Measurements from ENCODE around the gene TSPAN17. TPM values are rescaled to one million over a fixed set of nuclear protein-coding genes. Genes with fewer than 3 reads are reported as not detected.
"Not testable (repeated sequence)": the region's sequence is repeated elsewhere in the genome, so short reads cannot be mapped to it uniquely, and the experiment has no call there.

The TSPAN17 gene
- total RNA-seq, 1 donor from 2014 or later: 53.9 TPM

DNA sequence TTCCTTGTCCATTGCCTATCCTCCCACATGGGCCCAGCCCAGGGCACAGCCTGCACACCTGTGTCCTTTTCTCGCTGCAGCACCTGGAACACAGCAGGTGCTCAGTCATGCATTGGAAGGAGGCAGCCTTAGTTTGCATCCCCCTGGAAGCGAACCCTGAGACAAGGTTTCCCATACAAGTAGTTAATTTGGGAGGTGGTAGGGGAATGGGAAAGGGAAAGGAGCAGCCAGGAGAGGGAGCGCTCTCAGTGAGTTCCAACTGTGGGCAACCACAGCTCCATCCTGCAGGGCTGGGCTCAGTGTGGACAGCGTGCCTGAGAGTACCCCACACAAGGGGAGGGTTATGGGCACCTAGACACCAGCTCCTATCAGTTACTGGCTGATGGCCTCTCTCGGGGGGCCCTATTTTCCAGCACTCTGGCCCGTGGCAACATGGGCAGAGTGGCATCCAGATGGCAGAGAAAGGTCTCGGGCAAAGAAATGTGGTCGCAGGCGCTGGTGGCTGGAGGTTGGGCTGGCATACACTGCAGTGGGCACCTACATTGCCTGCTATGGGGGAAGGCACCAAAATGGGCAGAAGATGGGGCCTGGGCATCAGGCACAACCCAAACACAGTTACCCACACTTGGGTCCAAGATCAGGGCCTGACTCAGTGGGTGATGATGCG lies 50.1 kb downstream of the TSPAN17 start:
- no peak for DNase-seq (ENCODE audit: low read depth)
- Histone ChIP-seq H3K4me3 (ENCODE audit: low read depth, low read length) (no peak overlapping the region), H3K27me3 (ENCODE audit: control insufficient read depth, insufficient read depth, low read length) (peaks cover 80% of the 10 kb centered on the region), H3K36me3 (ENCODE audit: control insufficient read depth, insufficient read depth, low read length) (no peaks in the 10 kb centered on the region)
- TF ChIP-seq, protein P1, sequence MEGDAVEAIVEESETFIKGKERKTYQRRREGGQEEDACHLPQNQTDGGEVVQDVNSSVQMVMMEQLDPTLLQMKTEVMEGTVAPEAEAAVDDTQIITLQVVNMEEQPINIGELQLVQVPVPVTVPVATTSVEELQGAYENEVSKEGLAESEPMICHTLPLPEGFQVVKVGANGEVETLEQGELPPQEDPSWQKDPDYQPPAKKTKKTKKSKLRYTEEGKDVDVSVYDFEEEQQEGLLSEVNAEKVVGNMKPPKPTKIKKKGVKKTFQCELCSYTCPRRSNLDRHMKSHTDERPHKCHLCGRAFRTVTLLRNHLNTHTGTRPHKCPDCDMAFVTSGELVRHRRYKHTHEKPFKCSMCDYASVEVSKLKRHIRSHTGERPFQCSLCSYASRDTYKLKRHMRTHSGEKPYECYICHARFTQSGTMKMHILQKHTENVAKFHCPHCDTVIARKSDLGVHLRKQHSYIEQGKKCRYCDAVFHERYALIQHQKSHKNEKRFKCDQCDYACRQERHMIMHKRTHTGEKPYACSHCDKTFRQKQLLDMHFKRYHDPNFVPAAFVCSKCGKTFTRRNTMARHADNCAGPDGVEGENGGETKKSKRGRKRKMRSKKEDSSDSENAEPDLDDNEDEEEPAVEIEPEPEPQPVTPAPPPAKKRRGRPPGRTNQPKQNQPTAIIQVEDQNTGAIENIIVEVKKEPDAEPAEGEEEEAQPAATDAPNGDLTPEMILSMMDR (IDR thresholded peaks at IDR 0.05; ENCODE audit: insufficient read depth, low read length, poor library complexity, severe bottlenecking): no peak

DNA sequence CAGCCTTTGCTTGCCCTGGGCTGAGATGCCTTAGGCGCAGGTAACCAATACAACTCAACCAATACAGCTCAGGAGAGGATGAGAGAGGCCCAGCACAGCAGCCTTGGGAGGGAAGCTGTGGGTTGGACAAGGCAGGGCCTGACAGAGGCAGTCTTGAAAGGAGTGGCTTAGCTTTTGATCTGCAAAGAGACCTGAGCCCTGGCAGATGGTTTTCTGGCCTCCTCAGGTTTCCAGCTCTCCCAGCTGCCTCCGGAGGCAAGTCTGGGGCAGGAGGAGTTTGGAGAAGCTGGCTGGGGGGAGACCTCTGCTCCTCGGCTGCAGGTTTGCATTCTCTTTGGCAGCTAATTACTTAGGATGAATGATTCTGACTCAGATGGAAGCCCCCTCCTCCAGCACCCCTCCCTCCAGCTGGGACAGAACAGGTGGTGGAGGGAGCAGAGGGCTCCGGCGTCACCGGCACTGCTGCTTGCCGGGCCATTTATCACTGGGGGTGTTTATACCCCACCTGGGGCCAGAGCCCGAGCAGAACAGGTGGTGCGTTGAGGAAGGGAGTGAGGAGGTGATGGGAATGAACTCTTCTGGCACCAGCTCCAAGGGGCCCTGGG lies 50.8 kb downstream of the TSPAN17 start:
- H3K4me3 ChIP-seq (ENCODE audit: low read depth, low read length): no peak overlapping the region
- H3K36me3 ChIP-seq (ENCODE audit: control insufficient read depth, insufficient read depth, low read length): no peaks in the 10 kb centered on the region
- TF ChIP-seq, protein P1 (IDR thresholded peaks at IDR 0.05; ENCODE audit: insufficient read depth, low read length, poor library complexity, severe bottlenecking): no peak
- peaks cover 76% of the 10 kb centered on the region for H3K27me3 ChIP-seq (ENCODE audit: control insufficient read depth, insufficient read depth, low read length)
- no peak for DNase-seq (ENCODE audit: low read depth)

DNA sequence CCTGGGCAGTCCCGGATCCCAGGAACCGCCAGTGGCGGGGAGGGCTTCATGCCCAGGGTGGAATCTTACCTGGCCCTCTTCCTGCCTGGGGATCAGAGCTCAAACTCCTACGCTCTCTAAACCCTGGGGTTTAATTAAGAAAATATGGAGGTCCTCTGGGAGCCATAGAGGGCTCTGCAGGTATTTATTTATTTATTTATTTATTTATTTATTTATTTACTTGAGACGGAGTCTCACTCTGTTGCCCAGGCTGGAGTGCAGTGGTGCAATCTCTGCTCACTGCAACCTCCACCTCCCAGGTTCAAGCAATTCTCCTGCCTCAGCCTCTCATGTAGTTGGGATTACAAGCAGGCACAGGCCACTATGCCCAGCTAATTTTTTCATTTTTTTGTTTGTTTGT lies 52.2 kb downstream of the TSPAN17 start:
- DNase-seq (ENCODE audit: low read depth); H3K4me3 ChIP-seq (ENCODE audit: low read depth, low read length); H3K36me3 ChIP-seq (ENCODE audit: control insufficient read depth, insufficient read depth, low read length): not testable (repeated sequence)
- H3K27me3 ChIP-seq (ENCODE audit: control insufficient read depth, insufficient read depth, low read length): peaks cover 62% of the 10 kb centered on the region

DNA sequence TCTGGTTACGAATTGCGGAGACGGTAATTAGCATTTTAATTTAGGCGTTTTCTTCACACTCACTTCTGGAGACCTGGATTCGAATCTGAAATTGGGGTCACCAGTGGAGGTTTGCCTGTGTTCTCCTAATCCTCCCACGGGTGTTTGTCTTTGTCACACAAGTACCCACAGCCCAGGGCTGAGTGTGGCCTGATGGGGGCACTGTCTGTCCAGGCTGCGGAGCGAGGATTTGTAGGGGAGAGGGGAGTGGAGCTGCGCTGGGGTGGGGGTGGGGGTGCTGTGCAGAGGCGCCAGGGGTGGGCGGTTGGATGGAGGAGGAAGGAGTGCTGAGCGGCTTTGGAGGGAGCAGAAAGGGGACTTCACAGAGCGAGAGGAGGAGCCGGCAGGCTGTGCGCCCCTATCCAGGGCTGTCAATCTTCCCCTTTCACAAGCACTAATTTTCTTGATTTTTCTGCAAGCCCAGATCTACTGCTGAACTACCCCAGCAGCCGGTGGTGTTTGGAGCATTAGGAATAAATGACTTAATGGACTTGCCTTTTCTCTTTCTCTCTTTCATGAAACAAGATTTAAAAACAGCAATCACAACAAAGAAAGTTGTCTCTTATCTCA lies 53.1 kb downstream of the TSPAN17 start:
- TF ChIP-seq, protein P1 (IDR thresholded peaks at IDR 0.05; ENCODE audit: insufficient read depth, low read length, poor library complexity, severe bottlenecking): peak; percentile 81
- Histone ChIP-seq H3K27me3 (ENCODE audit: control insufficient read depth, insufficient read depth, low read length) (peaks cover 55% of the 10 kb centered on the region), H3K36me3 (ENCODE audit: control insufficient read depth, insufficient read depth, low read length) (no peaks in the 10 kb centered on the region), H3K4me3 (ENCODE audit: low read depth, low read length) (no peak overlapping the region)
- DNase-seq (ENCODE audit: low read depth): no peak

DNA sequence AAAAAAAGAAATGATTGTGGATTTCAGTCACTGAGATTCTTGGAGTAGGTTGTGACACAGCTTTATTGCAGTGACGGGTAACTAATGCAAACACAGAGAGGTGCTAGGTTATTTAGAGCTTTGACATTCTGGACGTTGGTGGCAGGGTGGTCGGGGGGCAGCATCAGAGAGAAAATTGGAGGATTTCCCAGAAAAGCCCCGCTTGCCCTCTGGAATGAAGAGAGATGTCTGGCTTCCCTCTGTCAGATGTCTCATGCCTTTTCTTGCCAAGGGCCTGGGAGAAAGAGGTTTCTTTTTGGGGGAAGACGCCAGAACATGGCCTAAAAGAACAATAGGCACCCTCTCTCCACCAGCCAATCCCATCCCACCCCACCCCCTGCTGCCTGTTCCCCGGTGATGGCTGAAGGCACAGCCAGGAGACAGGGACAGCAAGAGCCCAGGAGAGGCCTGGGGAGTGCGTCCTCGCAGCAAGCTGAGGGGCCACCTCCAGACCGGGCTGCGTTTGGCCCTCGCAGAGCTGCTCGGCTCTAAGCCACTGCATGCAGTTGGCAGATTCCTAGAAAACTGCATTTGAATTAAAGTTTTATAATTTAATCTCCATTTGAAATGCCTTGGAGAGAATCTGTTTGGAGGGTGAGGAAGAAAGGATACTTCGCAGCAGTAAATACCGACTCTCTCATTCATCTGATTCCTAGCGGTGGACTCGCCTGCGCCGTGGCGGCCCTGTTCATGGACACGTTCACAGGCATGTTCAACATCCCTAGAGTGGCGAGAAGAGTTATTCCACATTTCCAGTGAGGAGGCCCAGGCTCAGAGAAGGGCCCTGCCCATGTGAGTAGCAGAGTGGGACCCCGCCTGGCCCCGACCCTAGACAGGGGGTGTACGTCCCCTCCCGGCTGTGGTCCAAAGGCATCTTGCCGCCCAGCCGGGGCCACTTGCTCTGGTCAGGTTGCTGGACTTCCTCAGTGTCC lies 55.7 kb downstream of the TSPAN17 start:
- DNase-seq (ENCODE audit: low read depth): no peak
- TF ChIP-seq, protein P1 (IDR thresholded peaks at IDR 0.05; ENCODE audit: insufficient read depth, low read length, poor library complexity, severe bottlenecking): no peak
- H3K4me3 ChIP-seq (ENCODE audit: low read depth, low read length): no peak overlapping the region
- no peaks in the 10 kb centered on the region for H3K36me3 ChIP-seq (ENCODE audit: control insufficient read depth, insufficient read depth, low read length)
- peaks cover 36% of the 10 kb centered on the region for H3K27me3 ChIP-seq (ENCODE audit: control insufficient read depth, insufficient read depth, low read length)

DNA sequence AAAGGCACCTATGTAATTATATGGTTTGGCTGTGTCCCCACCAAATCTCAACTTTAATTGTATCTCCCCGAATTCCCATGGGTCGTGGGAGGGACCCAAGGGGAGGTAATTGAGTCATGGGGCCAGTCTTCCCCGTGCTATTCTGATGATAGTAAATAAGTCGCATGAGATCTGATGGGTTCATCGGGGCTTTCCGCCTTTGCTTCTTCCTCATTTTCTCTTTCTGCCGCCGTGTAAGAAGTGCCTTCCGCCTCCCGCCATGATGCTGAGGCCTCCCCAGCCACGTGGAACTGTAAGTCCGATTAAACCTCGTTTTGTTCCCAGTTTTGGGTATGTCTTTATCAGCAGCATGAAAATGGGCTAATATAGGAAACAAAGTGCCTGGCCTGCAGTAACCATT lies 56.6 kb downstream of the TSPAN17 start:
- DNase-seq (ENCODE audit: low read depth): no peak
- Histone ChIP-seq H3K4me3 (ENCODE audit: low read depth, low read length) (no peak overlapping the region), H3K36me3 (ENCODE audit: control insufficient read depth, insufficient read depth, low read length) (no peaks in the 10 kb centered on the region), H3K27me3 (ENCODE audit: control insufficient read depth, insufficient read depth, low read length) (peaks cover 27% of the 10 kb centered on the region)
- TF ChIP-seq, protein P1 (IDR thresholded peaks at IDR 0.05; ENCODE audit: insufficient read depth, low read length, poor library complexity, severe bottlenecking): no peak
